ENCODE data around the gene E2F2. TPM values are rescaled to one million over a fixed set of nuclear protein-coding genes. Genes with fewer than 3 reads are reported as not detected.

The E2F2 gene
- total RNA-seq, 1 donor: under 0.01 TPM

DNA sequence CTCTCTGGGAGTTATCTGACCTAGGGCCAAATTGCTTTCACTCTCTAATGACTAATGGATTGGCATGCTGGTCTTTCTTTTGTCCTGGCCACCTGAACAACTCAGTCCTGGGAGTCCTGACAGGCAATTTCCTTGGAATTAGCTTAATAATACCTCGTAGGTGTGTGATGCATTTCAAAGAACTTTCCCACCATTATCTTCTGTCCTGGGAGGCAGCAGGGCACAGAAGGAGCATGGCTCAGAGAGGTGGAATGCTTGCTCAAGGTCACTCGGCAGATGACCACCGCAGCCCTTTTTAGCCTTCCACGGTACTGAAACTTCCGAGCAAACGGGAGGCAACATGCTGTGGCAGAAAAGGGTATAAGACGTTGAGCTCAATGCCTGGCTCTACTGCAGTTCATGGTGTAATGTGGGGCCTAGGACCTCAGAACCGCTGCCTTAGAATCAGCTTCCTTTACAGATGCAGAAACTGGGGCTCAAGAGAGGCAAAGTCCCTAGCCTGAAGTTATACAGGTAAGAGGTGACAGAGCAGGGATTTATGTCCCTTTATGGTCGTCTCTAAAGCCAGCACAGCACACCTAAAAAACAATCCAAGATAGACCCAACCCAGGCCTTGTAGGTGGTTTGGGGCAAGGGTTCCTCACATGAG is 25.1 kb upstream of the E2F2 start:
- H3K79me2 ChIP-seq (ENCODE audit: insufficient read depth, low read length): peaks cover 24% of the 10 kb centered on the region
- no peaks in the 10 kb centered on the region for H3K9me3 ChIP-seq (ENCODE audit: low read depth, low read length)
- H4K20me1 ChIP-seq (ENCODE audit: insufficient read depth, low read length): peaks cover 20% of the 10 kb centered on the region
- no peaks in the 10 kb centered on the region for H3K27me3 ChIP-seq (ENCODE audit: insufficient read depth, low read length)
- peak overlapping the region; percentile 90 for H3K4me3 ChIP-seq (ENCODE audit: insufficient read depth, low read length)
- peak overlapping the region; percentile 97 for H3K27ac ChIP-seq (ENCODE audit: low read depth, low read length)
- peak; percentile 83 for DNase-seq (ENCODE audit: insufficient read length, low spot score, missing footprints)
- H3K36me3 ChIP-seq (ENCODE audit: insufficient read depth, low read length): peaks cover 10% of the 10 kb centered on the region
- no peak overlapping the region for H2AFZ ChIP-seq (ENCODE audit: low read length)
- TF ChIP-seq, protein P1, sequence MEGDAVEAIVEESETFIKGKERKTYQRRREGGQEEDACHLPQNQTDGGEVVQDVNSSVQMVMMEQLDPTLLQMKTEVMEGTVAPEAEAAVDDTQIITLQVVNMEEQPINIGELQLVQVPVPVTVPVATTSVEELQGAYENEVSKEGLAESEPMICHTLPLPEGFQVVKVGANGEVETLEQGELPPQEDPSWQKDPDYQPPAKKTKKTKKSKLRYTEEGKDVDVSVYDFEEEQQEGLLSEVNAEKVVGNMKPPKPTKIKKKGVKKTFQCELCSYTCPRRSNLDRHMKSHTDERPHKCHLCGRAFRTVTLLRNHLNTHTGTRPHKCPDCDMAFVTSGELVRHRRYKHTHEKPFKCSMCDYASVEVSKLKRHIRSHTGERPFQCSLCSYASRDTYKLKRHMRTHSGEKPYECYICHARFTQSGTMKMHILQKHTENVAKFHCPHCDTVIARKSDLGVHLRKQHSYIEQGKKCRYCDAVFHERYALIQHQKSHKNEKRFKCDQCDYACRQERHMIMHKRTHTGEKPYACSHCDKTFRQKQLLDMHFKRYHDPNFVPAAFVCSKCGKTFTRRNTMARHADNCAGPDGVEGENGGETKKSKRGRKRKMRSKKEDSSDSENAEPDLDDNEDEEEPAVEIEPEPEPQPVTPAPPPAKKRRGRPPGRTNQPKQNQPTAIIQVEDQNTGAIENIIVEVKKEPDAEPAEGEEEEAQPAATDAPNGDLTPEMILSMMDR (IDR thresholded peaks at IDR 0.05; ENCODE audit: extremely low read depth, low read depth, low read length): no peak
- H3K4me2 ChIP-seq (ENCODE audit: insufficient read depth, low read length): peak overlapping the region; percentile 95
- H3K4me1 ChIP-seq (ENCODE audit: insufficient read depth, low read length): peaks cover 47% of the 10 kb centered on the region

DNA sequence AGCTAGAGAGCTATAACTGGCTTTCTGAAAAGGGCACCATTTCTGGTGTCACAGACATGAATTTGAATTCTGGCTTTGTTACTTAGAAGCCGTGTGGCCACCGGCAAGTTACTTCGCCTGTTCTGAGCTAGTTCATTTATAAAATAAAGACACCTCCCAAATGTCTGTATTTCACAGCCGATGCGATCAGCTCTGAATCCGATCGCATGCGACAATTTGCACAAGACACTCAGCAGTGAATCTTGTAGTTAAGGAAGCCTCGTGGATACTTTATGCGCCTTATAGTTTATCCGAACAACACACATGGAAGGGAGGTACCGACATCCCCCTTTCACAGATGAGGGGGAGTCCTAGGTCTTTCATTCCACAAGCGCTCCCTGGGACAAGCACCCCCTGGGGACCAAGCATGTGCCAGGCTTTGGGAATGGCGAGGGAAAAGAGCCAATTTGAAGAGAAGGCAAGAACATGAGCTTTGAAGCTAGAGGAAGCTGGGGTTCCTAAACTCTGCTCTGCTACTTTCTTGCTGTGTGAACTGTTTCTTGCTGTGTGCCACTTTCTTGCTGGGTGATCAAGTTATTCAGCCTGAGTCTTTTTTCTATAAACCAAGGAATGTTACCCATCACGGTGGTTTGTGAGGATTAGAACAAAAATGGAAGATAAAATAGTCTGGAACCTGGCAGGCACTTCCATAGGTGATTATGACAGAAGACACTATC is 24.4 kb upstream of the E2F2 start:
- H2AFZ ChIP-seq (ENCODE audit: low read length): no peak overlapping the region
- H3K4me1 ChIP-seq (ENCODE audit: insufficient read depth, low read length): peaks cover 40% of the 10 kb centered on the region
- DNase-seq (ENCODE audit: insufficient read length, low spot score, missing footprints): peak; percentile 84
- H3K27ac ChIP-seq (ENCODE audit: low read depth, low read length): peak overlapping the region; percentile 97
- no peaks in the 10 kb centered on the region for H3K9me3 ChIP-seq (ENCODE audit: low read depth, low read length)
- H3K4me2 ChIP-seq (ENCODE audit: insufficient read depth, low read length): peak overlapping the region; percentile 95
- H4K20me1 ChIP-seq (ENCODE audit: insufficient read depth, low read length): peaks cover 20% of the 10 kb centered on the region
- H3K79me2 ChIP-seq (ENCODE audit: insufficient read depth, low read length): peaks cover 24% of the 10 kb centered on the region
- H3K36me3 ChIP-seq (ENCODE audit: insufficient read depth, low read length): peaks cover 10% of the 10 kb centered on the region
- peak overlapping the region; percentile 90 for H3K4me3 ChIP-seq (ENCODE audit: insufficient read depth, low read length)
- TF ChIP-seq, protein P1 (IDR thresholded peaks at IDR 0.05; ENCODE audit: extremely low read depth, low read depth, low read length): no peak
- no peaks in the 10 kb centered on the region for H3K27me3 ChIP-seq (ENCODE audit: insufficient read depth, low read length)

DNA sequence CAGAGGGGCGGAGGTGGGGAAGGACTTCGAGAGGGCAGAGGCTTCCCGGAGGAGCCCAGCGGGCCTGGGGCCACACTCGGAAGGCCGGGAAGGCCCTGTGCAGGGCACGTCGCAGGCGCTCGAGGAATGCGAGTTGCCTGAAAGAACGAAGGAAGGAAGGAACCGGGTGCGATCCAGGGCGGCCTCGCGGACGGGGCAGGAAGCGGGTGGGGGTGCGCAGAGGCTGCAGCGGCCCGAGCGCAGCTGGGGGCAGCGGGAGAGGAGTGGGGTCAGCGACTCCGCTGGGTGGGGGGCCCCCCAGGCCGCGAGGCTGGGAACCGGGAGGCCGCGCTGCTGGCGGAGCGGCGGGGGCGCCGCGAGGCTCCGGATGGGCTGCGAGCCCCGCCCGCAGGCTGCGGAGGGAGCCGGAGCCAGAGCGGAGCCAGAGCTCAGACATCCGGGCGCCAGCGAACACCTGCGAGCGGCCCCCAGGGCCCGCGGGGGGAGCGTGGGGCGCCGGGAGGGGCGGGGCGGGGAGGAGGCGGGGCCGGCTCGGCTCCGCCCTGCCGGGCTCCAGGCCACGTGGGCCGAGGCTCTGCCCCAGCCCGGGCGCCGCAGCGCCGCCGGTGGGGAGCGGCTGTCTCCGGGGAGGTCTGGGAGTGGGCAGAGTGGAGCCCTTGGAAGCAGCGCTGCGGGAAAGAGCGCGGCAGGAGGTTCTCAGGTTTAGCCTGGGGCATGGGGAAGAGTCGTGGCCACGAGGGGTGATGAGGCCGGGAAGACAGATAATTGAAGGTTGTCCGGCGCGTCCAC is 23.6 kb upstream of the E2F2 start:
- H4K20me1 ChIP-seq (ENCODE audit: insufficient read depth, low read length): peaks cover 20% of the 10 kb centered on the region
- H3K27me3 ChIP-seq (ENCODE audit: insufficient read depth, low read length): no peaks in the 10 kb centered on the region
- H3K36me3 ChIP-seq (ENCODE audit: insufficient read depth, low read length): peaks cover 10% of the 10 kb centered on the region
- H3K9me3 ChIP-seq (ENCODE audit: low read depth, low read length): no peaks in the 10 kb centered on the region
- H3K79me2 ChIP-seq (ENCODE audit: insufficient read depth, low read length): peaks cover 24% of the 10 kb centered on the region
- TF ChIP-seq, protein P1 (IDR thresholded peaks at IDR 0.05; ENCODE audit: extremely low read depth, low read depth, low read length): no peak
- peaks cover 32% of the 10 kb centered on the region for H3K4me1 ChIP-seq (ENCODE audit: insufficient read depth, low read length)
- H3K4me3 ChIP-seq (ENCODE audit: insufficient read depth, low read length): peak overlapping the region; percentile 90
- peak overlapping the region; percentile 97 for H3K27ac ChIP-seq (ENCODE audit: low read depth, low read length)
- H3K4me2 ChIP-seq (ENCODE audit: insufficient read depth, low read length): peak overlapping the region; percentile 95
- DNase-seq (ENCODE audit: insufficient read length, low spot score, missing footprints): peak; percentile 99
- no peak overlapping the region for H2AFZ ChIP-seq (ENCODE audit: low read length)

Measured in osteoblast (primary cell).